Measurements from ENCODE around the gene FARSA. TPM values are rescaled to one million over a fixed set of nuclear protein-coding genes. Genes with fewer than 3 reads are reported as not detected.

FARSA gene
- total RNA-seq, 1 donor from 2014 or later = 49.1 TPM

- peaks cover 29 to 33% (median 33%) of the 10 kb centered on the region in 3 donors for H3K36me3 ChIP-seq (ENCODE audit: control insufficient read depth in 3 of 3, insufficient read depth in 3 of 3, low read length in 3 of 3)
- H3K4me1 ChIP-seq (ENCODE audit: control insufficient read depth in 3 of 3, insufficient read depth in 3 of 3, low read length in 3 of 3) = peaks cover 34 to 51% (median 41%) of the 10 kb centered on the region in 3 donors
- peak within 1 kb of the TSS; percentile 92 for H3K27ac ChIP-seq (ENCODE audit: low read depth, low read length)
- H3K9me3 ChIP-seq (ENCODE audit: control insufficient read depth in 3 of 3, low read length in 3 of 3) = no peaks in the 10 kb centered on the region
- peak within 1 kb of the TSS; percentile 92 to 97 (median 96) for H3K9ac ChIP-seq (ENCODE audit: low read depth in 1 of 3, low read length in 3 of 3)
- no peaks in the 10 kb centered on the region for H3K27me3 ChIP-seq (ENCODE audit: control insufficient read depth in 3 of 3, insufficient read depth in 3 of 3, low read length in 3 of 3)
- peak within 1 kb of the TSS; percentile 95 to 97 (median 95) for H3K4me3 ChIP-seq (ENCODE audit: low read length in 3 of 3)
Measured at GRCh38 chr19:12937927-12938778, 4.6 kb upstream of the FARSA start, which contains the start of gene CALR. Gene CALR, plus strand, starts transcription at chr19:12938609. Its CDS starts 71 bp downstream, at chr19:12938680.

GRCh38 chr19:12937093-12937926 is 3.8 kb upstream of the FARSA start:
- Histone ChIP-seq H3K27me3 (ENCODE audit: control insufficient read depth in 3 of 3, insufficient read depth in 3 of 3, low read length in 3 of 3) (no peaks in the 10 kb centered on the region), H3K9ac (ENCODE audit: low read depth in 1 of 3, low read length in 3 of 3) (peak overlapping the region; percentile 73 to 82 (median 81)), H3K36me3 (ENCODE audit: control insufficient read depth in 3 of 3, insufficient read depth in 3 of 3, low read length in 3 of 3) (peaks cover 27 to 29% (median 28%) of the 10 kb centered on the region in 3 donors), H3K27ac (ENCODE audit: low read depth, low read length) (peak overlapping the region; percentile 57), H3K4me1 (ENCODE audit: control insufficient read depth in 3 of 3, insufficient read depth in 3 of 3, low read length in 3 of 3) (peaks cover 43 to 55% (median 47%) of the 10 kb centered on the region in 3 donors), H3K9me3 (ENCODE audit: control insufficient read depth in 3 of 3, low read length in 3 of 3) (no peaks in the 10 kb centered on the region), H3K4me3 (ENCODE audit: low read length in 3 of 3) (peak overlapping the region; percentile 75 to 82 (median 81))

GRCh38 chr19:12936582-12936981 is 3.1 kb upstream of the FARSA start:
- Histone ChIP-seq H3K4me1 (ENCODE audit: control insufficient read depth in 3 of 3, insufficient read depth in 3 of 3, low read length in 3 of 3) (peaks cover 46 to 55% (median 46%) of the 10 kb centered on the region in 3 donors), H3K36me3 (ENCODE audit: control insufficient read depth in 3 of 3, insufficient read depth in 3 of 3, low read length in 3 of 3) (peaks cover 21 to 26% (median 25%) of the 10 kb centered on the region in 3 donors), H3K27me3 (ENCODE audit: control insufficient read depth in 3 of 3, insufficient read depth in 3 of 3, low read length in 3 of 3) (no peaks in the 10 kb centered on the region), H3K9ac (ENCODE audit: low read depth in 1 of 3, low read length in 3 of 3) (no peak overlapping the region), H3K9me3 (ENCODE audit: control insufficient read depth in 3 of 3, low read length in 3 of 3) (no peaks in the 10 kb centered on the region), H3K4me3 (ENCODE audit: low read length in 3 of 3) (no peak overlapping the region), H3K27ac (ENCODE audit: low read depth, low read length) (no peak overlapping the region)

- Histone ChIP-seq H3K27ac (ENCODE audit: low read depth, low read length) (no peak overlapping the region), H3K27me3 (ENCODE audit: control insufficient read depth in 3 of 3, insufficient read depth in 3 of 3, low read length in 3 of 3) (no peaks in the 10 kb centered on the region), H3K9me3 (ENCODE audit: control insufficient read depth in 3 of 3, low read length in 3 of 3) (no peaks in the 10 kb centered on the region), H3K4me1 (ENCODE audit: control insufficient read depth in 3 of 3, insufficient read depth in 3 of 3, low read length in 3 of 3) (peaks cover 35 to 43% (median 37%) of the 10 kb centered on the region in 3 donors), H3K36me3 (ENCODE audit: control insufficient read depth in 3 of 3, insufficient read depth in 3 of 3, low read length in 3 of 3) (peaks cover 13 to 21% (median 16%) of the 10 kb centered on the region in 3 donors), H3K9ac (ENCODE audit: low read depth in 1 of 3, low read length in 3 of 3) (no peak overlapping the region), H3K4me3 (ENCODE audit: low read length in 3 of 3) (no peak overlapping the region)
Measured at GRCh38 chr19:12935071-12935470, 1.6 kb upstream of the FARSA start.

DNA sequence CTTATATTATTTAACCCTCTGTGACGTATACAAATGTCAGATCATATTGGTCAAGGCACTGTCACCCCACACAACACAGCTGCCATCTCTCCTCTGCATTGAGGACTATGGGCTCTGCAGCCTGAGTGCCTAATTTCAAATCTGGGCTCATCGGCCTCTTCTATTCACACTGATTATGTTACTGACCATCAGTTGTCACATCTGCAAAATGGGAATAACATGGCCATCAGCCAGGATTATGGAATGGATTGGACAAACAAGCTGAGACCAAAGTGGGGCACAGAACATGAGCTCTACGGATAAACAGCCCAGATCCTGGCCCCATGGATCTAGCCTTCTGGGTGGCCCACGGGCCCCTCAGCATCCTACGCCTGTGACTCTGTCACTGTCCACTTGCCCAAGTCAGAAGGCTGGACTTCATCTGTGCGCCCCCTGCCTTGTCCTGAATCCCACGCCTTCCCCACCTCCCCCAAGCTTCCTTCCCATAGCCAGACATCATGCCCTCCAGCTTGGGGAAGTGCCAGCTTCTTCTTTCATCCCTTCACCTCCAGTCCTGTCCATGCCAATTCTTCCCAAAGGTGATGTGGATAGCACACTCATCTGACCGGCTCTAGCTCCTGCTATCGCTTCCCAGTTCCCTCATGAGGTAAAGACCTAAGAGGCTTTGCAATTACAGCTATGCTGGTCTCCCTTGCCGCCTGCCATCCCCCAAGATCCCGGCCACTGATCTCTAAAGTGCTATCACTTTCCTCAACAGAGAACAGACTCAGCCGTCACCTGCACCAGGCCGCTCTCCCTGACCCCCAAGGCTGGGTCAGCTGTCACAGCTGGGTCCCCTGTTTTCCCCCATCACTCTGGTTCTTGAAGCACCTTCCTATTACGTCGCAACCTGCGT is 872 bp downstream of the FARSA start:
- no peaks in the 10 kb centered on the region for H3K27me3 ChIP-seq (ENCODE audit: control insufficient read depth in 3 of 3, insufficient read depth in 3 of 3, low read length in 3 of 3)
- H3K4me3 ChIP-seq (ENCODE audit: low read length in 3 of 3) = peak overlapping the region; percentile 97 to 100 (median 99)
- H3K36me3 ChIP-seq (ENCODE audit: control insufficient read depth in 3 of 3, insufficient read depth in 3 of 3, low read length in 3 of 3) = peaks cover 23 to 32% (median 27%) of the 10 kb centered on the region in 3 donors
- H3K27ac ChIP-seq (ENCODE audit: low read depth, low read length) = peak overlapping the region; percentile 83
- peaks cover 18 to 22% (median 22%) of the 10 kb centered on the region in 3 donors for H3K4me1 ChIP-seq (ENCODE audit: control insufficient read depth in 3 of 3, insufficient read depth in 3 of 3, low read length in 3 of 3)
- peak overlapping the region; percentile 90 to 99 (median 93) for H3K9ac ChIP-seq (ENCODE audit: low read depth in 1 of 3, low read length in 3 of 3)
- no peaks in the 10 kb centered on the region for H3K9me3 ChIP-seq (ENCODE audit: control insufficient read depth in 3 of 3, low read length in 3 of 3)

GRCh38 chr19:12930002-12930645 is 3.4 kb downstream of the FARSA start:
- no peaks in the 10 kb centered on the region for H3K27me3 ChIP-seq (ENCODE audit: control insufficient read depth in 3 of 3, insufficient read depth in 3 of 3, low read length in 3 of 3)
- no peaks in the 10 kb centered on the region for H3K9me3 ChIP-seq (ENCODE audit: control insufficient read depth in 3 of 3, low read length in 3 of 3)
- no peak overlapping the region for H3K9ac ChIP-seq (ENCODE audit: low read depth in 1 of 3, low read length in 3 of 3)
- peaks cover 35 to 45% (median 43%) of the 10 kb centered on the region in 3 donors for H3K36me3 ChIP-seq (ENCODE audit: control insufficient read depth in 3 of 3, insufficient read depth in 3 of 3, low read length in 3 of 3)
- H3K27ac ChIP-seq (ENCODE audit: low read depth, low read length) = no peak overlapping the region
- H3K4me1 ChIP-seq (ENCODE audit: control insufficient read depth in 3 of 3, insufficient read depth in 3 of 3, low read length in 3 of 3) = peaks cover 14 to 18% (median 18%) of the 10 kb centered on the region in 3 donors
- no peak overlapping the region for H3K4me3 ChIP-seq (ENCODE audit: low read length in 3 of 3)

- Histone ChIP-seq H3K27me3 (ENCODE audit: control insufficient read depth in 3 of 3, insufficient read depth in 3 of 3, low read length in 3 of 3) (no peaks in the 10 kb centered on the region), H3K27ac (ENCODE audit: low read depth, low read length) (no peak overlapping the region), H3K36me3 (ENCODE audit: control insufficient read depth in 3 of 3, insufficient read depth in 3 of 3, low read length in 3 of 3) (peaks cover 53 to 64% (median 57%) of the 10 kb centered on the region in 3 donors), H3K4me1 (ENCODE audit: control insufficient read depth in 3 of 3, insufficient read depth in 3 of 3, low read length in 3 of 3) (no peaks in the 10 kb centered on the region), H3K4me3 (ENCODE audit: low read length in 3 of 3) (no peak overlapping the region), H3K9me3 (ENCODE audit: control insufficient read depth in 3 of 3, low read length in 3 of 3) (no peaks in the 10 kb centered on the region), H3K9ac (ENCODE audit: low read depth in 1 of 3, low read length in 3 of 3) (no peak overlapping the region)
Measured at GRCh38 chr19:12924621-12925310, 8.7 kb downstream of the FARSA start.

- Histone ChIP-seq H3K4me1 (ENCODE audit: control insufficient read depth in 3 of 3, insufficient read depth in 3 of 3, low read length in 3 of 3) (peaks cover 3 to 4% (median 3%) of the 10 kb centered on the region in 3 donors), H3K9ac (ENCODE audit: low read depth in 1 of 3, low read length in 3 of 3) (no peak overlapping the region), H3K27ac (ENCODE audit: low read depth, low read length) (no peak overlapping the region), H3K9me3 (ENCODE audit: control insufficient read depth in 3 of 3, low read length in 3 of 3) (no peaks in the 10 kb centered on the region), H3K36me3 (ENCODE audit: control insufficient read depth in 3 of 3, insufficient read depth in 3 of 3, low read length in 3 of 3) (peaks cover 40 to 47% (median 41%) of the 10 kb centered on the region in 3 donors), H3K4me3 (ENCODE audit: low read length in 3 of 3) (no peak overlapping the region), H3K27me3 (ENCODE audit: control insufficient read depth in 3 of 3, insufficient read depth in 3 of 3, low read length in 3 of 3) (no peaks in the 10 kb centered on the region)
Measured at GRCh38 chr19:12922959-12923358, 10.6 kb downstream of the FARSA start.
